HG03558 (cell line): ENCODE data around the gene SLC39A10.
"Not testable (repeated sequence)": the region's sequence is repeated elsewhere in the genome, so short reads cannot be mapped to it uniquely, and the experiment has no call there.

Experiments used
- ATAC-seq: cut with Tn5 transposase; IDR thresholded peaks from one replicate; pipeline ENCODE4 v1.9.1; 2021; ENCODE audit warnings: moderate number of reproducible peaks; ENCODE audit not compliant: unreplicated experiment; ENCODE audit errors: extremely low read depth

SLC39A10 gene

DNA sequence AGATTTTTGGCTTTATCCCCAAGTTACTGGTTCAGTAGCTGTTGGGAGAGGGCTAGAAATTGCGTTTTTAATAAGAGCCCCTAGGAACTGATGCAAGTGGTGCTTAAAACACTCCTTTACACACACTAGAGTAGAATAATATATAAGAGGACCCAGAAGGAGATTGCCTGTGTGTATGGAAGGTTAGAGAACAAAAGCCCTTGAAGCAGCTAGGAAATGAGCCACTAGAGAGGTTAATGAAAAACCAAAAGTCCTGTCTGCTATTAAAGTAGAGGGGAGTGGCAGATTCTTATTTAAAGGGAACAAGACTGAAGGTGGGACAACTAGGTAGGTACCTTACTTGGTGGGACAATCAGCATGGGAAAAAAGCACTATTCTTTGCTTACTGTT, 14.4 kb upstream of the SLC39A10 start:
- no peak for ATAC-seq

DNA sequence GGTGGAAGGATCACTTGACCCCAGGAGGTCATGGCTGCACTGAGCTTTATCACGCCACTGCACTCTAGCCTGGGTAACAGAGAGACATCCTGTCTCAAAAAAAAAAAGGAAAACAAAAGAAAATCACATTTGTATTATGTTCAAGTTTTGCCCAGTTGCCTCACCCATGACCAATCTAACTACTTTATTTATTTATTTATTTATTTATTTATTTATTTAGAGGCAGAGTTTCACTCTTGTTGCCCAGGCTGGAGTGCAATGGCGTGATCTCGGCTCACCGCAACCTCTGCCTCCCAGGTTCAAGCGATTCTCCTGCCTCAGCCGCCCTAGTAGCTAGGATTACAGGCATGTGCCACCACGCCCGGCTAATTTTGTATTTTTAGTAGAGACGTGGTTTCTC, 12.3 kb upstream of the SLC39A10 start:
- not testable (repeated sequence) for ATAC-seq

DNA sequence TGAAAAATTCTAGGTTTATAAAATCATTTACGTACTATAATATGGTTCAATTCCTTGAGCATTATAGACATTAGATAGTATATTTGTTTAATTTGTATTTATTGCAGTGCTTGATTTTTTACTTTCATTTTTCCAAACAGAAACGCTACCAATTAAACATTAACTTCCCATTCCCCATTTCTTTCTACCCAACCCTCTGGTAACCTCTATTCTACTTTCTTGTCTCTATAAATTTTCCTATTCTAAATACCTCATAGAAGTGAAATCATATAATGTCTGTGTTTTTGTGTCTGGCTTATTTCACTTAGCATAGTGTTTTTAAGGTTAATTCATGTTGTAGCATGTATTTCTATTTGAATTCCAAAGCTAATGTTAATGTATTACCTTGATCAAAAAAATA, 11.6 kb upstream of the SLC39A10 start:
- no peak for ATAC-seq

DNA sequence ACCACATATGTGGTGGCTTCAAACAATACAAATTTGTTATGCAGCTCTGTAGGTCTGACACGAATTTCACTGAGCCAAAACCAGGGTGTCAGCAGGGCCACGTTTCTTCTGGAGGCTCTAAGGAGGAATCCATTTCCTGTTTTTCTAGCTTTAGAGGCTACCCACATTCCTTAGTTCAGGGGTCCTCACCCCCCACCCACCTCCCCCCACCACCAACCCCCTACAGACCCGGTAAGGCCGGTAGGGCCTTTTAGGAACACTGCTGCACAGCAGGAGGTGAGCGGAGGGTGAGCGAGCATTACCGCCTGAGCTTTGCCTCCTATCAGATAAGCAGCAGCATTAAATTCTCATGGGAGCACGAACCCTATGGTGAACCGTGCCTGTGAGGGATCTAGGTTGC, 10.6 kb upstream of the SLC39A10 start:
- ATAC-seq: no peak

DNA sequence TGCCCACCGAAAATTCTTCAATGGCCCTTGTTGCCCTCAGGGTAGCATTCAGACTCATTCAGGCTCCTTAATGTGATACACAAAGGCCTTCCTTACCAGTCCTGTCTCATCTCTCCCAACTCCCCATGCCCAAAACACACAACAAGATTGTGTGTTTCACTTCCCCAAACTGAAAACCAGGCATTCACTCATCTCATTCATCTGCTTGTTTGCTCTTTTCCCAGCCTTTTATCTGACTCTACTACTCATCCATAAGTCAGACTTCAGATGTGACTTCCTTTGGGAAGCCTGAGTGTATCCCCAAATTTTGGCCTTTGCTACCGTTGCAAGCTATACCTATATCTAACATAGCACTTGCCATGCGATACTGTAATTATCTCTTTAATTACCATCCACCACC, 9.7 kb upstream of the SLC39A10 start:
- ATAC-seq: no peak

DNA sequence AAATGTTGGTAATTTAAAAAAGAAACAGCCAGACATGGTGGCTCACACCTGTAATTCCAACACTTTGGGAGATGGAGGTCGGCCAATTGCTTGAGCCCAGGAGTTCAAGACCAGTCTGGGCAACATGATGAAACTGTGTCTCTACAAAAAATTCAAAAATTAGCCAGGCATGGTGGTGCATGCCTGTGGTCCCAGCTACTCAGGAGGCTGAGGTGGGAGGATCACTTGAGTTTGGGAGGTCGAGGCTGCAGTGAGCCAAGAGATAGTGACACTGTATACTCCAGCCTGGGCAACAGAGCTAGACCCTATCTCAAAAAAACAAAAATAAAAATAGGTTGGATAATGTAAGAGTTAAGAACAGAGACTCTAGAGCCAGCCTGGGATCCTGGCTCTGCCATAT, 8.7 kb upstream of the SLC39A10 start:
- not testable (repeated sequence) for ATAC-seq

DNA sequence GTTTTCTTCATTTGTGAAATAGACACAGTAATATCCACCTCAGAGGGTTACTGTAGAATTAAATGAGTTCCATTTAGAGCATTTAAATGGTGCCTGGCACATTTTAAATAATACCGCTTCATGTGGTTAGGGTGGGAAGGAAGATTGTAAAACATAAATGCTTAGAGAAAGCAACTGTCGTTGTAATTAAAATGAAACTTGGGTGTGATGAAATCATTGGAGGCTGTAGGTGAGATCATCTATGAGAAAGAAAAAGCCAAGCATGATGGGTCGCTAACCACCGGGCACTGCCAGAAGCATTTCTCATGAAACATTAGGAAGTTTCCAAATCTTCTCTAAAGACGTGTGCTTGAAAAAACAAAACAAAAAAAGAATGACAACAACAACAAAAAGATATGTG, 8.2 kb upstream of the SLC39A10 start:
- no peak for ATAC-seq

DNA sequence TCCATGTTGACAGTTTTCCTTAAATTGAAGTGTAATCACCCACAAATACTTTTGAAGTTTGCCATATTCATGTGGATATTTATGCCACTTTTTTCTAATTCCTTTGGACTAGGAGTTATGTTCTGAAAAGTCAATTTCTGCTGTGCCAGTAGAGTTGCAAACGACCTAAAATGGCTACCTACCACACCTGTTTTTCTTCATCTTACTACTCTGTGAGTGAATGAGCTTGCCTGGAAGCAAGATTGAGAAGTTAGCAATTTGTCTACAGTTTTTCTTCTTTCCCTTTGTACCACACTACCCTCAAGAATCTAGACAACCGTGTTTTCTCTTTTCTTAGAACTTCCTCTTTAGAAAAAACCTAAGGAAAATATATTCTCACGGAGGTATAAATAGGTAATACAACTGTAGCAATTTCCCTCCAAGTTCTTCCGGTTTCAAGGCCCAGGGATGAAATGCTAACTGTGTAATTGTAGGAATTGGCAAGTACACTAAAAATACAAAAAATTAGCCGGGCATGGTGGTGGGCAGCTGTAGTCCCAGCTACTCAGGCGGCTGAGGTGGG, 7.3 kb upstream of the SLC39A10 start:
- ATAC-seq: peak; percentile 18

DNA sequence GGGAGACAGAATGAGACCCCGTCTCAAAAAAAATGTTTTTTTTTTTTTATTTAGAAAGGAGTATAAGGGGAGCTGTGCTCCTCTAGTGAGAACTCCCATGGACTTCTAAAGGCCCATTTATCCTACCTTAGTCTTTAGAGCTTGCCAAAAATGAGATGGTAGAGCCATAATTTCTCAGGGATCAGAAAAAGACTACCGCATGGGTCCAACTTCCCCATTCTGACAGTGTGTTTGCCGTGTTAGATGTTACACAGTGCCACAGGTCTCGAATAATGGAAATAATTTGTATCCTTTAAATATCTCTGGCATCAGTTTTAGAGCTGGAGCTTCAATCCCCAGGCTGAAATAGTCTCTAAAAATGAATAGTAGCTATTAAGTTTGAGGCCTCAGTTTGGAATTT, 6.0 kb upstream of the SLC39A10 start:
- no peak for ATAC-seq

DNA sequence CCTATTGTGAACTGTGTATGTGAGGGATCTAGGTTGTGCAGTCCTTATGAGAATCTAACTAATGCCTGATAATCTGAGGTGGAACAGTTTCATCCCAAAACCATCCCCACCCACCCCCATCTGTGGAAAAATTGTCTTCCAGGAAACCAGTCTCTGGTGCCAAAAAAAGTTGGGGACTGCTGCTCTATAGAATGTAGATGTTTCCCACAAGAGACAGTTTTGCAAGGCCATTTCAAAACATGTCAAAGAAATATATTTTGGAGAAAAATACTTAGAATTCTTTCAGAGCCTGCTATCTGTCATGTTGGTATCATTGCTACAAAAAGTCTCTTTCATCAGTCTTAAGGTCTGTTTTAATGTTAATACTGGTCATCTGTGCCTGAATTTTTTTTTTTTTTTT, 4.1 kb upstream of the SLC39A10 start:
- no peak for ATAC-seq

DNA sequence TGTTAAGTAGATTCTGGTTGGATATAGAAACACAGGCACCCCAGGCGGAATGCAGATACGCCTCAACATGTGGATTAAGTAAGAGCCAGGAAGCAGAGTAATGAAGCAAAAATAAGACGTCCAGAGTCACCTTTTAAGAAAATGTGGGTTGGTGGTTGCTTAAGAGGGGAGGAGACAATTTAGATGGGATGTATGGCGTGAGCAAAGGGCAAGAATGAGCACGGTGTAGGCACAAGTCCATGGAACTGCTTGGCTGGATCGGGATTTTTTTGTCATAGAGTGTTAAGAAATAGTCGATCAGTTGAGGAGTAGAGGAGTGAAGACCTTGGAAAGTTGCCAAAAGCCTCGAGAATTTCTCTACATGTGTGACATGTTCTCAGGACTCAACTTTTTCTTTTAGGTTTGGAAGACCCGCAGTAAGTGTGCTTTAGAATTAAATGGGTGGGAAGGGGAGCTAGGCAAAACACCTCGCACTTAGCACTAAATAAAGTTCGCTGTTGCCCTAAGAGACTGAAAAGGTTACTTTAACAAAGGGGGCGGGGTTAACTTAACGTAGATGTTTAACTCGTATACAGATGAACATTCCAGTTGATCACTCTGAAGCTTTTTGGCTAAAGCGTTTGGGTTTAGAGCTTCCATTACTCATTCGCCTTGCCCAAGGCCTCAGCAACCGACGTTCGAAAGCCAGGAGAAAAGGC, 716 bp upstream of the SLC39A10 start:
- ATAC-seq: no peak

DNA sequence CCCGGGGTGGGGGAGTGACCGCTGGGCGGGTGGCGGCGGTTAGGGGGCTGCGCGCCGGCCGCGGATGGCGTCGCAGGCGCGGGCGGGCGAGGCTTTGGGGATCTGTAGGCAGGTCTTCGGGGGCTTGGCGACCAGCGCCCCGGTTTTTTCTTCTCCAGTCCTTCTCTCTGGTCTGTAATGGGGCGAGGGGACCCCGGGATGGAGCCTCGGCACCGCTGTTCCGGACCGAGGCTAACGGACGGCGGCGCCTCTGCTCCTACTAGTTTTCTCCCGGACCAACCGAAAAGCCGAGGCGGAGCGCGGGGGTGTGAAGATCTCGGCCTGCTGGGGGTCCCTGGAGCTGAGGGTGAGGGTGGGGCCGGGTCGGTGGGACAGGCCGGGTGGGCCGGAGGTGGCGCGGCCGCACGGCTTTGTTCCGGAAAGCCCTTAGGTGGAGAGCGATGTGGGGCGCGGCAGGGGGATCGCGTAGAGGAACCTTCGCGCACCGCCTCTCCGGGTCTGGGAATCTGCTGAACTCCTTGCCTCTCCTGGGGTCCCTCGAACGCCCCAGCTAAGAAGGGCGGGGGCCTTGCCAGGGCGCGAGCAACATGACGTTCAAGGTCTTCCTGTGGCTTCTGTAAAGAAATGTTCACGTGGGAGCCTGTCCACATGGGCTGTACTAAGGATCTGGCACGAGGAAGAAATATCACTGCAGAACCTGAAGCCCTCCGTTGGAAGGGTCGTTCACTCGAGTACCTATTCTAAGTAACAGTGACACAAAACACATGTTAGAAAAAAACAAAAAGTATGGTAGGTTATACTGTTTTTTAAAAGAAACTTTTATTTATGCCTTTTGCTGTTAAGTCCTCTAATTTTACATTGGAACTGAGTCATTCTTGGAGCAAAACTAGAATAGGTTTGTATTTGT, 861 bp downstream of the SLC39A10 start:
- ATAC-seq: peak; percentile 15

DNA sequence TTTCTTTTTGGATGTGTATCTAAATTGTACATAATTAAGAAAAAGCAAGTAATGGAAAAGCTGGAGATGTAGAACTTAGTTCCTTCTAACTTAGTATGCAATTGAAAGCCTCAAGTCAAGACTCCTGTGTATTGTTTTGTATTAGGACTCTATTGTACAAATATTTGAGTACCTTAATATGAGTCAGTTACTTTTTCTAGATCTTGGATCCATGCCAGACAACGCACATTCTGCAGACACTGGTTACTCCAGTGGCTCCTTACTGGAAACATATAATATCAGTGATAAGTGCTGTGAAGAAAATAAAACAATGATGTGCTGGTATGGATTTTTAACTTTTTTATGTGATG, 1.5 kb downstream of the SLC39A10 start:
- no peak for ATAC-seq

DNA sequence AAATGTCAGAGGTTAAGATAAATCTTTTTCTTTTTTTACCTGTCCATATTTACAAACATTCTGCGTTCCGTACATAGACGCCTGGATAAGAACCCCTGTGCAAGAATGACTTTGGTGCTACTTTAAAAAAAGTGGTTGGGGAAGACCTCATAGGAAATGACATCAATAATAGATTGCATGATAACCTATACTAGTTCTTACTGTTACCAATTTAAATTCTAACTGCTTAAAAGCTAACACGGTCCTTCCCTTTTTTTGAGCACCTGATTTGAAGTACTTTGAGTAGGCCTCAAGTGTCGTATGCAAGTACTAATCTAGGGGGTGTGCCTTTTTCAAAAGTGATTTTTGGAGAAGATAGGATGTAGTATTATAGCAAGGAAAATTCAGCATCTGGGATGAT, 2.1 kb downstream of the SLC39A10 start:
- no peak for ATAC-seq

DNA sequence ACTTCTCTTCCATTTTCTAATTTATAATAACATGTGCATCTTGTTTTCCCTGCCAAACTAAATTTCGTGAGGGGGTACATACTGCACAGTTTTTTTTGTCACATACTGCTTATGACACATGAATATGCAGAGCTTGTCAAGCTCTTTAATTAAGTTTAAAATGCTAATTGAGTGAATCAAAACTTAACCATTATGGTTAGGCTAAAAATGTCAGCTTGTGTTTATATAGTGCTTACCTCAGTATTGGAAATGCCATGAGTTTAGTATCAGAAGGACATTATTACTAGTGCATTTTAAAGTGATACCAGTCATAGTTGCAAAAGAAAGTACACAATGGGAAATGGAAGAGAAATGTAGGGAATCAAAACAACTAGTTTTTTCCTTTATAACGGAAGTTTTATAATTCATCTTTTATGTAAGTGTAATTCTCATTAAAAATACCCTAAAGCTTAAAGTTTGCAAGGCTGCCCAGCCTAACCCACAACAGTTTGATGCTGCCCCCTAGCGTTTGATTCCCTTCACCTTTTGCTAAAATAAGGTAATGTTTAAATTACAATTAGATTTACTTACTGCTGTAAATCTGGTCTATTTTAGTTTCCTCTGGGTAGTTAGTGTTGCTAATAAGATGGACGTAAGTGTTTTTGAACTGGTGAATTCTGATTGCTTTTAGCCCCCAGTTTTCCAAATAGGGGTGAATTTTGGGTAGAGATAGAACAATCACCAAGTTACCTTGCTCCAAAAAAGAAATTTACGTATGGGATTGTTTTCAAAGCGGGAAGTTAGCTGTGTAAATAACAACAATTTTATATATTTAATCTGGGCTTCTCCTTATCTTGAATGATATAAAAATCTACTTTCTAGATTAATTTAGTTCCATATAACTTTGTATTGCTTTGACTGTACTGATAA, 3.2 kb downstream of the SLC39A10 start:
- ATAC-seq: no peak

DNA sequence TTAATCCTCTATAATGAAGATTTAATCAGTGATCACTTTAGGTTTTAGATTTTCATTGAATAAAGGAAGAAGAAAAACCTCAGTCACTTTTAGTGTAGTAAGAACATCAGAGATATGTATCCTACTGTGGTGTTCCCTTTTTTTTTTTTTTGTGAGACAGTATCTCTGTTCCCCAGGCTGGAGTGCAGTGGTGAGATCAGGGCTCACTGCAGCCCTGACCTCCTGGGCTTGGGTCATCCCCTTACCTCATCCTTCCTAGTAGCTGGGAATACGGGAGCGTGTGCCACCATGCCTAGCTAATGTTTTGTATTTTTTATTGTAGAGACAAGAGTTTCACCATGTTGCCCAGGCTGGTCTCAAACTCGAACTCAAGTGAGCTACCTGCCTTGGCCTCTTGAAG, 5.1 kb downstream of the SLC39A10 start:
- no peak for ATAC-seq

DNA sequence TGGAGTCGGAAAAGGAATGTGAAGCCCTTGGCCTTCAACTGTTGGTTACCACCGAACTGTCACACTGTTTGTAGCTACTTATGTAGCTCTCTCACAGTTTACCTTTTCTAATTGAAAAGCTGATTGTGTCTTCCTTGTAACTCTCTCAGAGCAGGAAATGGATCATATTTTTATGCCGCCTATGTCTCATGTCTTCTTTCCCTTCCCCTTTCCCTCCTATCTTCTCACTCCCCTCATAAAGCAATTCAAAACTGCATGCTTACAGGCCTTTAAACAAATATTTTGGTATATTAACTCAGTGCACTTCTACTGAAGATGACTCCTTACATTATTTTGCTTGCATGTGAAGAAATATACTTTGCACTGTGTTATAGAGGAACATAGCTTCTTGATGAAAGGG, 6.0 kb downstream of the SLC39A10 start:
- ATAC-seq: no peak

DNA sequence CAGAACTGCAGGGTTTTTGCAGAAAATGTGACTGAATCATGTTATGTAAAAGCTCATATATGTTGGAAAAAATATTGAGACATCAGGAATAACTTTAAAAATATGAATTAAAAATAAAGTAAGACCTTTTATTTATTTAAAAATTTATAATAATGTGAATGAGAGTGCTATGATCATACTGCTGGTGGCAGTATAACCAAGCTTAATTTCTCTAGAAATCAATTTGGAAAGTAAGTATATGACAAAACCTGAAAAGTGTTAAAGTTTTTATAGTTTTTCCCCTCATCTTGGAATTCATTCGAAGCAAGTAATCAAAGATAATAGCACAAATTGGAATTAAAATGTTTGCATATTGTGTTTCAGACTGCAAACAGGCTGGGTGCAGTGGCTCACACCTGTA, 7.5 kb downstream of the SLC39A10 start:
- ATAC-seq: no peak

DNA sequence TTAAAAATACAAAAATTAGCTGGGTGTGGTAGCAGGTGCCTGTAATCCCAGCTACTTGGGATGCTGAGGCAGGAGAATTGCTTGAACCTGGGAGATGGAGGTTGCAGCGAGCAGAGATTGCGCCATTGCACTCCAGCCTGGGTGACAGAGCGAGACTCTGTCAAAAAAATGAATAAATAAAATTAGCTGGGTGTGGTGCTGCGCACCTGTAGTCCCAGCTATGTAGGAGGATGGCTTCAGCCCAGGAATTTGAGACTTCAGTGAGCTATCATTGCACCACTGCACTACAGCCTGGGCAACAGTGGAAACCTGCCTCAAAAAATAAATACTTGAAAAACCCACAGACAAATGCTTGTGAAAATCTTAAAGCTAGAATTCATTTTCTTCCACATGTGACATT, 8.1 kb downstream of the SLC39A10 start:
- ATAC-seq: not testable (repeated sequence)

DNA sequence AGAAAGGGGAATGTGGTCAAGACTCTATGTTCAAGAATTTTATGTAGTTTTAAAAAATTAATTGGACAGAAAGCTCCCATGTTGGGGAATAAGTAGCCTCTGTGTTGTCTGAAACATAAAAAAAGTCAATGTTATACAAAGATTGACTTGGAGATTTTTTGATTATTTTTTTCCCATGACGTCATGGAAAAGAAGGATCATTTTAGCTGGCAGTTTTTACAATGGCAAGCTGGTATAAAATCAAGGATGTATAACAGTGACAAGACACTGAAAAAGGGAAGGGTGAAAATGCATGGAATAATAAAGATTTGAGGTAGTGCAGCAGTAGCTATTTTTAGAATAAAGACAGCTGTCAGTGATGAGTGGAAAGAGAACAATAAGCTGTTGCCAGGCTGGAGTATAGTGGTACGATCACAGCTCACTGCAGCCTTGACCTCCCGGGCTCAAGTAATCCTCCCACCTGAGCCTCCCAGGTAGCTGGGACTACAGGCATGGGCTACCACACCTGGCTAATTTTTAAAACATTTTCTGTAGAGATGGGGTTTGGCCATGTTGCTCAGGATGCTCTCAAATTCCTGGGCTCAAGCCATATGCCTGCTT, 9.2 kb downstream of the SLC39A10 start:
- ATAC-seq: no peak
